GM18873 (cell line): Measurements from ENCODE around the gene ARL8A.
"Not testable (repeated sequence)": the region's sequence is repeated elsewhere in the genome, so short reads cannot be mapped to it uniquely, and the experiment has no call there.

Experiments used
- ATAC-seq: cut with Tn5 transposase; IDR thresholded peaks from one replicate; pipeline ENCODE4 v1.9.1; 2021; ENCODE audit warnings: mild to moderate bottlenecking, moderate library complexity, moderate number of reproducible peaks; ENCODE audit not compliant: unreplicated experiment, low FRiP score

Gene ARL8A

GRCh38 chr1:202143011-202143767 is 1.3 kb downstream of the ARL8A start:
- ATAC-seq, result no peak

GRCh38 chr1:202141468-202141867 is 3.1 kb downstream of the ARL8A start:
- ATAC-seq, result not testable (repeated sequence)

GRCh38 chr1:202140833-202141232 is 3.7 kb downstream of the ARL8A start:
- ATAC-seq, result no peak

- ATAC-seq, result no peak
Observed at GRCh38 chr1:202135221-202135721, 9.3 kb downstream of the ARL8A start.

GRCh38 chr1:202134645-202135172 is 9.8 kb downstream of the ARL8A start:
- ATAC-seq, result no peak

GRCh38 chr1:202133989-202134388 is 10.5 kb downstream of the ARL8A start:
- ATAC-seq, result no peak

GRCh38 chr1:202133496-202133895 is 11.0 kb downstream of the ARL8A start:
- no peak for ATAC-seq

- ATAC-seq, result no peak
Observed at GRCh38 chr1:202133001-202133400, 11.5 kb downstream of the ARL8A start.

GRCh38 chr1:202131956-202132821 is 12.3 kb downstream of the ARL8A start:
- ATAC-seq, result no peak

GRCh38 chr1:202130816-202131522 is 13.6 kb downstream of the ARL8A start:
- ATAC-seq, result no peak

- ATAC-seq, result no peak
Observed at GRCh38 chr1:202130297-202130721, 14.2 kb downstream of the ARL8A start.

GRCh38 chr1:202129453-202130296 is 14.9 kb downstream of the ARL8A start:
- no peak for ATAC-seq

GRCh38 chr1:202127836-202128622 is 16.5 kb downstream of the ARL8A start:
- ATAC-seq, result no peak

- ATAC-seq, result no peak
Observed at GRCh38 chr1:202127061-202127460, 17.5 kb downstream of the ARL8A start.

GRCh38 chr1:202126426-202126825 is 18.1 kb downstream of the ARL8A start:
- ATAC-seq, result no peak

- ATAC-seq, result no peak
Observed at GRCh38 chr1:202125611-202126010, 18.9 kb downstream of the ARL8A start.

GRCh38 chr1:202124142-202124541 is 20.4 kb downstream of the ARL8A start:
- ATAC-seq, result no peak

- no peak for ATAC-seq
Observed at GRCh38 chr1:202123336-202123813, 21.2 kb downstream of the ARL8A start.
